Activated T-cell treated with anti-CD3 and anti-CD28 coated beads, Interleukin-2, amount 50 U/mL, for 48 hours (primary cell): ENCODE results near the gene MRPS6.

ENCODE experiments used
- DNase-seq, 2 experiments: peaks; one replicate each; pipeline ENCODE4 v3.0.0-alpha.2; 2020

Gene MRPS6

DNA sequence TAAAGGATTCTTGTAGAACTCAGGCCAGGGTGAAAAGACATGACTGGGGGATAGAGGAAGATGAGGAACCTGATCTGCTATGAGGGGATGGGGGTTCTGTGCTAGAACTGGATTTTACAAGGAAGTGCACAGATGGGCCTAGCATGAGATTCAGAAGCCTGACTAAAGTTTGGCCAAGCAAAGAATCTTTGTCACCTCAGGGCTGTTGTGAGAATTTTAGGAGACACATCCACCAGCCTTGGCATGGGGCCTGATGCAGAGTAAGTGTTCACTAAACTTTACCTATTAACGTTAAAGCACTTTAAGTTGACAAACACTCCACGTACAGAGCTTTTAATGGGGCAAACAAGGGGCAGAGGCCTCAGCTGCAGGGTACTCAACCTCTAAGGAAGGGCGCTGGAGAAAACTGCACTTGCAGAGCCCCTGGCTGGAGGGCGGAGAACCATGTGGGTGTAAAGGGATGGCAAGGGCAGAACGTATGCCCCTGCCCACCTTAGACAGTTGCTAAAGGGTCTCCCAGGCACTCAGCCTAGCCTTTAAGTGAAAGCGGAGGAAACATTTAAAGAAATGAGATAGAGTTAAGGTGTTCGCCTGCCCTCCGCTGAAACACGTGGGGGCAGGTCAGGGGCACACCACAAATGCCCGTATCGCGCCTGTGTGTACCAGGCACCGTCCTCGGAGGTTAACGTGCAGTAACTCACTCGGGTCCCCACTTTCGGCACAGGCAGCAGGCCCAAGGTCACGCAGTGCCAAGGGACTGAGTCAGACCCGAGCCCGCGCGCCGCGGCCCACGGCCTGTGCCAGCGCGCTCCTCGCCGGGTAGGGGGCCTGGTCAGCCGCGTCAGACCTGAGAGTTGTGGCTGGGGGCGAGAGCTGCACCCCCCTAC is 990 bp upstream of the MRPS6 start:
- DNase-seq = no peak

DNA sequence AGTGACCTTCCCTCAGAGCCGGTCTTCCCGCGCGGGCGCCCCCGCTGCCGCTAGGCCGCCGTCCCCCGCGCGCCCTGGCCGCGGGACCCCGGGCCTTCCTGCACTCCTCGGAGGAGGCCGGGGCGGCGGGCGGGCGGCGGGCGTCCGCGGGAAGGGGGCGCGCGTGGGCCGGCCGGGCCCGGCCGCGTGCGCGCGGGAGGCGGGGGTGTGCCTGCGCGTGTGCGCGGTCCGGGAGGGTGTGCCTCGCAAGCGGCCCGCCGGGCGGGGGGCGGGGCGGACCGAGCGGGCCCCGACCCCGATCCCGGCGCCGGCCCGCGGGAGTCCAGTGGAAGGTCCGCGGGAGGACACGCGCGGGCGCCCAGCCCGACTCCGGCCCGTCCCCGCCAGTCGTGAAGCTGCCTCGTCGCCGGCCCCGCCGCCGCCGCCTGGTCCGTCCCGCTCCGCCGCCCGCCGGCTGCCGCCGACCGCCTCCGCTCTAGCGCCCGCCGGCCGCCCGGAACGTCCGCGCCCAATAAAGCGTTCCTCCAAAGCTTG is 438 bp downstream of the MRPS6 start:
- DNase-seq = peak in 1 of 2 experiments; percentile 39

DNA sequence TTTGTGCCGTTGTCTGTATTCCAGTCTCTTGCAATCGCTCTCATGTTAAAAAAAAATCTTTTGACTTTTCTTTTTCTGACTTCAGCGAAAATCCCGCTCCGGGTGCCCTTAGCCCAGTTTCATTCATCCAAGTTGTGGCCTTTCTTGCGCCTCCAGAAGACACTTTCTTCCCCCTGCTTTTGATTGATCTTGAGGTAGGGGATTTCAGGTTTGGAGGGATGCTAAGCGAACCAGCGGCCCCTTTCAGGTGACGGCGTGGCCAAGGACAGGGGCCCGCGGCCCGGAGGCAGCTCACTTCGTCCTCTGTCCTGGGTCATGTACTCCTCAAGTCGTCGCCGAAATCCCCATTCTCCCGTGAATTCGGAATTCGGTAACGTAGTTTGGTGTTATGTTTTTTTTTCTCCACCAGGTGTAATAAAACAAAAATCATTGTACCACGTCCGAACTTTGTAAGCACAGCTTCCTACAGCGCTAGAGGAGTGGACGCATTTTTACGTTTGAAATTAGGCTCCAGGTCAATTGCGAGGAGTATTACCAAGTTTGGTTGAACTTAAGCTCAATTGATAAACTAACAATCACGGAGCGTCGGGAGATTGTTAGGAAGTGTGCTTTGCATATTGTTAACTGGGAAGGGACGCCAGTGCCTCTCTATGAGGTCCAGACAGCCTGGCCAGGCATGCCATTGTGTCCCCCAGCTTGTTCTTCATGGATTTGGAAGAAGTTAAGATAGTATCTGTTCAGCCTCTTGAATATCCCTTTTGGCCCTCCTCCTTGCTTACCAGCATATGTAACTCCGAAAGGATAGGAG is 1.1 kb downstream of the MRPS6 start:
- DNase-seq = peak; percentile 39 to 41

DNA sequence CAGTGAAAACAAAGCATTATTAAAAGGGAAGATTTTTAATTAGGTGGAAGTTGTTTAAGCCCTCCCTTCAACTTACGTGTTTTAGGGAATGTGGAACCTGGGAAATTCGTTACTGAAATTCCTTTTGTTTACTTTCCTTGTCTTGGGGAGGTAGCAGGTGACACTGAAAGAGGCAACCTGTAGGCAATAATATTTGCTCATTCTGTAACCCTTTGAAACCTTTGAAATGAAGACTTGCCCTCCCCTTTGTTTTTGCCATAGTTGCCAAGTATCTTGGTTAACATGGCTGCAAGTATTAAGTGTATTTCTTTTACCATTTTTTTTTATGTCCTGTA is 1.7 kb downstream of the MRPS6 start:
- no peak for DNase-seq

DNA sequence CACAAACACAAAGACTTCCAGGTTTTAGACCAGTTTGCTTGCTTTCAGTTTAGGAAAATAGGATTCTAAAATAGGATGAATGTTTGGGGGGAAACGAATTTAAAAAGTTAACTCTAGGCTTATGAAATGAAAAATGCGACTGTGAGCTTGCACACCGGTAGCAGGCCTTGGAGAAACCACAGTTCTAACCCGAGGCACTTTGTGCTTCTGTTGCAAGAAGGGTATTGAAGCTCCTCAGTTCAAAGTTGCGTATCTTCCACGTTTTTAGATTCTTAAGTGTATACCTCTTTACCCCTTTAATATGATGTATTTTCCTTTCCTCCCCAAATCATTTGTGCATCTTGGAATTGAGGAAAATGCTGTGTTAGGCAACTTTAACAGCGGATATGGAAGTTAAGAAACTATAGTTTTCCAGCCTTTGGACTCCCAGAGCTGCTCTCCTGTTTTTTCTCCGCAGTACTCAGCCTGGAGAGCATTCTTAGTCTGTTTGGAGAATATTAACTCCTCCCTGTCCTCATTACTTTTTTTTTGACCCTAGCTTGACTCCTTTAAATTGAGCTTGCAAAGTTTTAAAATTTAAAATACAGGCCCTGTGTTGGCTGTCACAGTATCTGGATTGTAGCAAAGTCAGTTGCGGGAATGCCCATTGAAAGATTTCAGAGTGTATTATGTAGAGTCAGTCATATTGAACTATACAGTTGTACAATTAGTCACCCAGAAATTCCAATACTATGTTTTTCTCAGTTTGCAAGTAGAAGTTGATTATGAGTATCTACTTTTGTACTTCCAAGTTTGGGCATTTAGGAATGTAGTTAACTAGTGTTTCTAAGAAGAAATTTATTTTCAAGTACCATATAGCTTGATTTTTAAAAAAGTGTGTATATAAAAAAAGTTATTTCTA is 2.6 kb downstream of the MRPS6 start:
- no peak for DNase-seq

DNA sequence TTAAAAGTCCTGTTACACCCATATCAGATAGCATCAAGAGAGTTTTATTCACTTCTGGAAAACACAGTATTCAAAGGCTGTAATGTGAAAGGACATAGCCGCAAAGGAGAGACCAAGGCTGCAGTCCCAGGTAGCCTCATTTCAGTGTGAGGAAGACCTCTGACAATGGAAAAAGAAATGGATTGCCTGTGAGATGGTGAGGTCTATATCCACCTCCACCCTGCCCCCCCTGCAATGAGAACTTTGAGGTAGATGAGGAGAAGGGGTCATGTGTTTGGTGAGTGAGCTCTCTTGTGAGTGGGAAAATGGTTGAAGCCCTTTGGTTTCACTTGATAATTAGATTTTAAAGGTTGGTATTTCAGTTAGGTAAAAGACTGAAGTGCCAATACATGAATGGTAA is 3.5 kb downstream of the MRPS6 start:
- no peak for DNase-seq

DNA sequence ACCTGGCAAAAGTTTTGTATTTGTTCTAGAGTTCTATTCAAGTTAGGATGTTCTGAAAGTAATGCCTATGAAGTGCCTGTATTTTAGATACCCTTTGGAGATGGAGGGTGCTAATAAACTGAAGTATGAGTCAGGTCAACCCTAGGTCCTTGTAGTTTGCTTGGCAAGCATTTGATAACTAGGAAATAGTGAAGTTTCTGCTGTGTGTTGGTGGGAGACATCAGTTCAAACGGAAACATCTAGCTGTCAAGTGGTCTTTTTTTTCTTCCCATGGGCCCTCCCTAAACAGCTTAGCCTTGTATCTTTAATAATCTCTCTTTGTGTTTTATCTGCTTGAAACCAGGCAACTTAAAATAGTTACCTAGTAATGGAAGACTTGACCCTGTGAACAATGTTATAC is 4.5 kb downstream of the MRPS6 start:
- no peak for DNase-seq

DNA sequence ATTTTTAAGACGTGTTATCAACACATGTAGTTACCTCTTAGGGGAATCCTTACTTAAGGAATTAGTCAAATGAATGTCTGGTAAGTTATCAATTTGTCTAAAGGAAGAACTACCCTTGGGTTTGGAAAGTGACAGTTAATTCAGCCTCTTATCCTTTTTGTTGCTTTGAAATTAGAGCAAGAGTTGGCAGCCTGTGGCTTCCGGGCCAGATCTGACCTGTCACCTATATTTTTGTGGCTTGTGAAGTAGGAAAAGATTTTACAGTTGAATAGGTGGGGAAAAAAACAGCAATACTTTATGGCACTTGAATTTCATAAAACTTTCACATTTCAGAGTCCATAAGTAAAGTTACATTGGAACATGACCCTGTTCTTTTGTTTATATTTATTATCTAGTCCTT is 5.5 kb downstream of the MRPS6 start:
- no peak for DNase-seq

DNA sequence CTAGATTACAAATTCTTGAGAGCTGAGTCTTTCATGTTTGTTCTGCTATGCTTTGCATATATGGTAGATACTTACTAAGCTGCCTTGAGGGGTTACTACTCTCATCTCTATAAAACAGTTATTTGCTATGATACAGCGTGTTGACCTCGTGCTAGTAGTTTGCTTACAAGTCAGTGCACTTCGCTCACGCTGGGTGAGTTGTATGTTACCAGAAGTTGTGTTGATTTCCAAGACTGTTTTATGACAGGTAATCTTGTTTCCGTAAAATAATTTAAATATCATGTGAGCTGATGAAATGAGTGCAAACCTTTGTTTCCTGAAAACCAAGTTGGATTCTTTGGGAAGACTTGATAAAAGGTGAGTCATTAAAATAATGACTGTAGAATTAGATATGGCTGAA is 7.3 kb downstream of the MRPS6 start:
- DNase-seq = no peak

DNA sequence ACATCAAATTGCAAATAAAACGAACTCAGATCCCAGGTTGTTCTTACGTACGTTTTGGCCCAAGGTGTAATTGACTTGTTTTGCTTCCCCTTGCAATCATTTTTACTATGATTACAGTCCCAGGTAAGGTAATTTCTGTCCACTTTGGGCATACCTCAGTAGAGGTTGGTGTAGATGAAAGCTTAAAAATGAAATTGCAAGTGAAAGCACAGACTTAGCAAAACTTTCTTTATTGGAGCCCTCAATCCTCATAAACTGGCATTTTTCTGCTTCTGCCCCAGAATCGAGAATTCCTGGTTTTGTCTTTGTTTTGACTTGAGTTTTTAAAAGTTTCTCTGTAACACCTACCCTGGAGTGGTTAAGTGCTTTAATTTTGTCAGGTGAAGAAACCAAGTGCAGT is 9.4 kb downstream of the MRPS6 start:
- no peak for DNase-seq

DNA sequence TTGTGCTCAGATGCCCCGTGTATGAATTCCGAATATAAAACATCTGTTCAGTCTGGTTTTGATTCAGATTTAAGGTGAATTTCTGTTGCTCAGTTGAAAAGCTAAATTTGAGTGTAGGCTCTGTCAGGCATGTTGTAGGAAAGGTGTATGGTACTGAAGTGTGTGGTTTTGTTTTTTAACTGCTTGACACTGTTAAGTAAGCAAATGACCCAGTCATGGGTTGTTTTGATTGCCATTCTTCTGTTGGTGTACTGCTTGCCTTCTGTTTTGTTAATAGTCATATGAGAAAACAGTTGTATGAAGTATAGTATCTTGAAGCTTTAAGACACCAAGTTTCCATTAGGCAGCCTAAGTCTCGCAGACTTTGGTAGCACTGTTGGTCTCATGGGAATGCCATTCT is 10.0 kb downstream of the MRPS6 start:
- no peak for DNase-seq

DNA sequence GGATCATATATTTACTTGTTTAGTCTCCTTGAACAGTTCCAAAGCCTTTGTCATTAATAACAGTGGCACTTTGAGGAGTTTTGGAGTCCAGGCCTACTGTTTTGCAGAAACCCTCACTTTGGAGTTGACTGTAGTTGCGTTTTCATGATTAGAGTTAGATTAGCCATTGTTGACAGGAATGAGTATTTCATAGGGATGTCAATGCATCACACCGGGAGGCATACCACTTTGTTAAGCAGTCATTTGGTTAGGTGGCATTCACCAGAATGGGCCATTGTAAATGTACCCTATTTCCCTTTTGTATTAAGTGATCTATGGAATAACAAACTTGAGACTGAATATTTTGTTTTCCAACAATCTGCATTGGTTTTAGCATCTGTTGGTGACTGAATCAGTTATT is 11.8 kb downstream of the MRPS6 start:
- DNase-seq = no peak

DNA sequence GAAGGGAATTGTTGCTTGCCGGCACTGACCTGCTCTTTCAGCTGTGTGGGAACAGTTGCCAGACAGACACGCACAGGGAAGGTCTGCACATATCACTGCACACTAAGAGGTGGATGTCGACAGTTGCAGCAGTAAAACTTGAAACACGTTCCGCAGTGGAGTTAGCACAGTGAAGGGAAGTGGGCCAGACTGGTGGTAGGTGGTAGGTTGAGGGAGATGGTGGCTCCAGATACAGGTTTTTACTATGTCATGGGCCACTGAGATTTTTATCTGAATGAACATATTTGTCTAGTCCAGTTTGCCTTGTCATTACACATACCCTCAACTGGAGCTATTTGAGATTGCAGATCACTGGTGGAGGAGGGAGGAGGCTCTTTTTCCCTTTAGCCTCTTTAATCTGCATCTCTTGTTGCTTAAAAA is 13.5 kb downstream of the MRPS6 start:
- DNase-seq = no peak

DNA sequence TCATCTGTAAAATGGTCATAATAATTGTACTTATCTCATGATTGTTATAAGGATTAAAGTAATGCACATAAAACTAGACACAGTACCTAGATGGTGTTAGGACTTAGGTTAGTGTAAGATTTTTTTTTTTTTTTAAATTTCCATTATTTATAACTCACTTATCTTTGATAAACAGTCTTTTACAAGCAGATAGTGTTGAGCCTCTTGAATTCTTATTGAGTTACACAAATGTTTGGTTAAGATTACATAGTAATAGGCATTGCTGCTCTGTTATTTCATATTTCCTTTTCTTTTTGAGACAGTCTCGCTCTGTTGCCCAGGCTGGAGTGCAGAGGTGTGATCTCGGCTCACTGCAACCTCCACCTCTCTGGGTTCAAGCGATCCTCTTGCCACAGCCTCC is 15.4 kb downstream of the MRPS6 start:
- no peak for DNase-seq

DNA sequence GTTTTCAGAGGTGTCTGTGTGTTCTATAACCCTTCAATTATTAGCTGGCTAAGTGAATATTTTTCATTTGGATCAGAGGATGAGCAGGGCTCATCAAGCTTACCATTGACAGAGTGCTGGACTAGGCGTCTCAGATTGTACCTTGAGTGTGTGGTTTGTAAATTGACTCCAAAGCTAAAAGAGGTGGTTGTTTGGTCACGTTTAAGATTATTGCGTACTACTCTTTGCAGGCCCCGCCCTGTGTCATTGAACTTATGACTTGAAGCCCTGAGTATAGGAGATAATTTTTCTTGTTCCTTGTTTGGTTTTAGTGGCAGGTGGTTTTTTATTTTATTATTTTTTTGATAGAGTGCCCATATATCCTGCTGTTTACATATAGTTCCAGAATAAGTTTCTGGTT is 17.7 kb downstream of the MRPS6 start:
- no peak for DNase-seq

DNA sequence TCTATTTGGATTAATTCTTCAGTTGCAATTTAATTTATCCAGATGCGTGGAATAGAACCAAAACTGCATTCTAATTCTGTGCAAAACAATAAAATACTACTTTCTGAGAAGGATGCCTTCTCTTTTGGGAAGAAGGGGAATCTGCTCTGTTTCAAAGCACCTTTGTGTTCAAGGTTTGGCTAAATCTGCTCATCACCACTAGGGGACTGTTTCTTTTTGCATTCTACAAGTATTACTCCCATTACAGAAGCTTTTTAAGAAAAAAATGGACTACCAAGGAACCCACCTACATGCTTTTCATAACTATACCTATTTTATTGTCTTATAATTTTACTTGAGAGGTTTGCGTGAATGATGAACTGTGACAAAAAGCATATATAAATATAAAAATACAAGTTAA is 18.2 kb downstream of the MRPS6 start:
- no peak for DNase-seq

DNA sequence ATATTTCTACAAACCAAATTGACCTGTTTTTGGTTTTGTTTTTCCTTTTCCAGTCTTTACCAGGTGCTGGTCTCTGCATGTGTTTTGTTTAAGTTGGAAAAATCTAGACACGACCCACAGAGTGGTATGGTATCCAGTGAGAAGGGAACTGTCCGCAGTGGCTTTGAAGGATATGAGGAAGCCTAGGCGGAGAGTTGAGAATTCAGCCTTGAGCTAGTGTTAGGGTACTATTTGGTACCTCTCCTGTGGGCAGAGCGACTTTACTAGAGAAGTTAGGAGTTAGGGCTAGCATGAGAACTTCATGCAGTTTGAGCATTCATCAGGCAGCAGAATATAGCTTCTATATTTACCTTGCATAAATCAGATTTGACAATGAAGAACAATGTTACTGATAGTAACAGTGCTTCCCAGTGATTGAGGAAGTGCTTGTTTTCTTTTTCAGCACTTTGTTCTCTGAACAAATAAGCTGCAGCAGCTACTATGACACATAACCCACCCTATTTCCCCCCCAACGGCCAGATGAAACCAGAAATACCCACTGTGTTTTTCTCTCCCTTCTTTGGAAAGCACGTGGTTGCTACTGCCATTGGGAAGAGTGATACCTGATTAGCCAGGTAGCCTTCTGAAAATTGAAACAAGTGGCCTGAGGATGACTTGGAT is 19.0 kb downstream of the MRPS6 start:
- no peak for DNase-seq

DNA sequence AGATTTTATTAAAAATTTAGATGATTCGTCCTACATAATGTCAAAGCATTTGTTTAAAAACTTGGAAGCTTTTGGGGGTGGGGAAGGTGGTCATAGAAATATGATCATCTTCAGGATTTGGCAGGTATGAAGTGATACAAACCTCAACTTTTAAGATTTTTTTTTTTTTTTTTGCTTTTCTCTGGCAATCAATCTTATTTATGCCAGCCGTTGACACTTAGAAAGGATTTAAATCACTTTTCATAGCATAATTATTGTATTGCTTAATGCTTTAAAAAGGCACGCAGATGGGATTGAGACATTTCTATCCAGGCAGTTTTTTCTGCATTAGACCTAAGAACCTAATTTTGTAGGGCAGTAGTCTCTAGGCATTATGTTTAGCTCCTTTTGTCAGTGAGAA is 19.7 kb downstream of the MRPS6 start:
- DNase-seq = no peak

DNA sequence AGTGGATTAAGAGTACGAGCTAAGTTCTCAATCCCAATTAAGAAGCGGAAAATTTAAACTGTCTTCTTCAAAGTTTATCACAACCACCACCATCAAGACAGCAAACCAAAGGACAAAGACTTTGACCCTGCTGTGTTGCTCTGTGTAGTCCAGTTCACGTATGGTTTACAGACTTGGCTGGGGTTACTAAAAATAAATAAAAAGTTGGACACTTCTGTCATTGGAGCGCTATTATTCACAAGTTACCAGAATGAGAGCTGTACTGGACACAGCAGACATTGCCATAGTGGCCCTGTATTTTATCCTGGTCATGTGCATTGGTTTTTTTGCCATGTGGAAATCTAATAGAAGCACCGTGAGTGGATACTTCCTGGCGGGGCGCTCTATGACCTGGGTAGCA is 21.6 kb downstream of the MRPS6 start:
- no peak for DNase-seq

DNA sequence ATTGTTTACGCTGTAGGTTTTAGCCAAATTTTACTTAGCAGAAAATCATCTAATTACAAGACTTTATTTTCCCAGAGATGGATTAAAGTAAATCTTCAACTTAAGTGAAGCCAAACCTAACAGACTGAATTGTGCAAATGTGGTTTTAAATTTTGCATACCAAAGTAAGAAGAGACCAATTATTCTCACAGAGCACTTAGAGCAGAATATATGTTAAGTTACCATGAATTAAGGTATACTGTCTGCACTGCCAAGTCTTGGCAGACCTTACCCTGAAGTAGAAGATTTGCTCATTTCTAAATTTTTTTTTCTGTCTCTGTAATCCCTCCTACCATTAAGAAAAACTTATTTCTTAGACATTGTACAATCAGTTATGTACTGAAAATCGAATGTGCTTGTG is 24.1 kb downstream of the MRPS6 start:
- no peak for DNase-seq

DNA sequence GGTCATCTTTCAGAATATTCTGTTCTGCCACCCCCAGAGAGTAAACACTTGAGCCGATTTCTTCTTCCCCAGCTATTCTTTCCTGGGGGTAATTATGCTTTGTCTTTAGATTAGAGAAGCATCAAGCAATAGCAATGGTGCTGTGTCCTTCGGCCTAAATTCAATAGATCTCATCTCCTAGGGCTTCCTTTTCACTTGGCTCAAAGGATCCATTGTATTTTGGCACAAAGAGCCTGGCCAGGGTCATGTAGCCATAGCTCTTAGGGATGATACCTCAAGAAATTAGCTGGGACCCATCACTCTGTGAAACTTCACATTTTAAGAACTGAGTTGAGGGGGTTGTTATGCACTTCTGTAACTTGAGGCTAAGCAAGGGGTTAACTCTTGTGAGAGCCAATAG is 27.0 kb downstream of the MRPS6 start:
- DNase-seq = no peak

DNA sequence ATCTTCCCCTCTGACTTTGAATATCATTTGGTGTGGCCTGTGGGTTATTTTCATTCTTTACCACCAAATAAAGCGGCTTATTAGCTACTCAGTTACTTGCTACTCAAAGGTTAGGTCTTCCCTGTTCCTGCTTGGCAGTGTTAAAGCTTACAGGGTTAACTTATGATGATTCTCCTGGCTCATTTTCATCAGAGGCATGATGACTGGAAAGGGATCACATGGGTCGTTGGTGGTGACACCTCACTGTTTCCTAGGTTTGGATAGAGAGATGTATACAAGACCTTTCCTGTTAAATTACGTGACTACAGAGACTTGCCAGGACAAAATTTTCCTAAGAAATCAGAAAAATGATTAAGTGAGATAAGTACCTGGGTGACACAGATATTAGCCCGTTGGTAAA is 27.4 kb downstream of the MRPS6 start:
- DNase-seq = no peak
